Astrocyte (in vitro differentiated cells and primary cell): Measurements from ENCODE around the gene UBE2QL1.

Source experiments
- CTCF ChIP-seq: IDR thresholded peaks from 2 replicates; pipeline ENCODE4 v1.5.1; 2011; ENCODE audit warnings: low read depth, mild to moderate bottlenecking, inconsistent platforms, low read length, moderate library complexity; ENCODE audit not compliant: insufficient read depth
- EZH2 ChIP-seq: IDR thresholded peaks from 2 replicates; pipeline ENCODE4 v1.6.1; 2012; ENCODE audit warnings: mild to moderate bottlenecking, low read length, inconsistent platforms; ENCODE audit not compliant: insufficient read depth

GRCh38 chr5:6405591-6405990 lies 43.1 kb upstream of the UBE2QL1 start:
- TF ChIP-seq CTCF (no peak), EZH2 (no peak)
